ENCODE measurements around the gene GEN1.

- no peak for TF ChIP-seq CTCF (IDR thresholded peaks at IDR 0.05; ENCODE audit: low read length)
- no peak for TF ChIP-seq EZH2 (optimal IDR thresholded peaks at IDR 0.05; ENCODE audit: low read depth, low read length)
Measured at GRCh38 chr2:17795309-17795708, 41.4 kb downstream of the GEN1 start.

Measured in MM.1S (cell line).